HT-29 (cell line): ENCODE results near the gene CLEC4G. TPM values are rescaled to one million over a fixed set of nuclear protein-coding genes. Genes with fewer than 3 reads are reported as not detected.

Experiments
- DNase-seq: peaks from one replicate; pipeline ENCODE4 v3.0.0-alpha.2; 2015; ENCODE audit warnings: low spot score
- total RNA-seq: library from RNA; depleted of rRNA; stranded (reverse); fragments of >200 nt; shearing (Covaris generic); gene quantifications from 2 replicates; pipeline ENCODE4 v1.2.3, GENCODE V29; 2014

The CLEC4G gene
- total RNA-seq, 1 experiment from 2014 or later, result not detected

DNA sequence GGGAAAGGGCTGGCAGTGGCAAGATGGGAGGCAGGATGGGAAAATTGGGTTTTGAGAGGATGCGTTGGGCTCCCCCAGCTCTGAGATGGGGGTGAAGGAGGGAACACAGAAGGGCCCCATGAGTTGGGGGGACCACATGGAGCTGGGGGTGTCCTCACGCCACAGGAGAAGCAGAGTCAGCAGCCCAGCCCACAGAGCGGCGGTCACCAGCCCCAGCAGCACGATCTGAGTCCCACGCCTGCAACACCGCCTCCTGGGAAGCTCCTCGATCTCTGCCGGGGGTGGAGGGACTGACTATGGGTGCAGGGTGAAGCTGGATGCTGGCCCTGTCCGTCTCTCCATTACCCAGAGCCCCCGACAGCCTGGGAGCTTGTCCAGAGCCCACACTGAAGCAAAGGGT, 33.3 kb downstream of the CLEC4G start:
- no peak for DNase-seq

DNA sequence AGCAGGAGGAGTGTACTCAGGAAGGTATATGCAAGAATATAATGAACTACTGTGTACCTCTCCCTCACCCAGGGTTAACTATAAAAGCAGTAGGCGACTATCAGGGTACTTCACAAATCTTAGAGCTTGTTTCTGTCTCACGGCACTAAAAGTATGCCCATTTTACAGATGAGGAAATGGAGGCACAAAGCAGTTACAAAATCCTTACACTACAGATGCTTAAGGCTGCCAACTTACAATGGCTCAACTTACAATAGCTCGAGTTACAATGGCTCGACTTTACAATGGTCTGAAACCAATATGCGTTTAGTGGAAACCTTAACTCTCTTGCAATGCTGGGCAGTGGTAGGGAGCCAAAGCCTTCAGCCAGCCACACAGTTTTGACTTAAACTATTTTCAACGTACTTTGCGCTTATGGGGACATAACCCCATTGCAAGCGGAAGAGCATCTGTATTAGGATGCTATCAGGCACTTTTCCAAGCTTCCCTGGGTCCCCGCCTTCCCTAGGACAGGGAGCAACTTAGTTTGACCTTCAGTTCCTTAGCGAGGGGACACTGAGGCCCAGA, 34.1 kb downstream of the CLEC4G start:
- no peak for DNase-seq

DNA sequence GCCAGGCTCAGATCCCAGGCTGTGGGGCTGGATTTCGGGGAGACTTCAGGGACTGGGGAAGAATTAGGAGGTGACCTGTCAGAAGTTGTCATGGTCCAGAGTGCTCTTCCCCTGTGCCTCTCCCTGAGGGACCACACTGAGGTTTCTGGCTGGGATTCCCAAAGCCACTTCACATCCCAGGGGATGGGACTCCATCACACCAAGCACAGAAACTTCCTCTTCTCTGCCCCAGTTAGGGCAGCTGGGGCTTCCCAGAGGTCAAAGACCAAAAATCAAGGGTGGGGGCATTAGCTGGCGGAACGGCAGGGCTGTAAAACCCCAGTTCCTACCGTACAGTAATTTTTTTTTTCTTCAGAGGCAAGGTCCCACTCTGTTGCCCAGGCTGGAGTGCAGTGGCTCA, 37.4 kb downstream of the CLEC4G start:
- DNase-seq, result no peak

DNA sequence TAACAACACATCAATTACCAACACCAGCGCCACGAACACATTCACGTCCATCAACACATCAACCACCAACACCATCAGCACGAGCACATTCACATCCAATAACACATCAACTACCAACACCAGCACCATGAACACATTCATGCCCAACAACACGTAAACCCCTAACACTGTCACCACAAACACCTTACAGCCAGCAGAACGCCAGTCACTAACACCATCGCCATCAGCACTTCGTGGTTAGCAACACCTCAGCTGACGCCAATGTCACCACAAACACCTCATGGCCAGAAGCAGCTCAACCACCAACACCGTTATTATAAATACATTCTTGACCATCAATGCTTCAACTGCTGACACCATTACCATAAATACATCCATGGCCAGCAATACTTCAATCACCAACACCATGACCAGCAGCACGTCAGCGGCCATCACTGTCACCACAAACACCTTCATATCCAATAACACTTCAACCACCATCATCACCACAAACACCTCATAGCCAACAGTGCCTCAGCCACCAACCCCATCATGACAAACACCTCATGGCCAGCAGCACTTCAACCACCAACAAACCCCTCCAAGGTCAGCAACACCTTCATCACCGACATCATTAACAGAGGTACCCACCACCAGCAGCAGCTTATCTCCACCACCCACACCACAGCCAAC, 39.4 kb downstream of the CLEC4G start:
- DNase-seq, result no peak

DNA sequence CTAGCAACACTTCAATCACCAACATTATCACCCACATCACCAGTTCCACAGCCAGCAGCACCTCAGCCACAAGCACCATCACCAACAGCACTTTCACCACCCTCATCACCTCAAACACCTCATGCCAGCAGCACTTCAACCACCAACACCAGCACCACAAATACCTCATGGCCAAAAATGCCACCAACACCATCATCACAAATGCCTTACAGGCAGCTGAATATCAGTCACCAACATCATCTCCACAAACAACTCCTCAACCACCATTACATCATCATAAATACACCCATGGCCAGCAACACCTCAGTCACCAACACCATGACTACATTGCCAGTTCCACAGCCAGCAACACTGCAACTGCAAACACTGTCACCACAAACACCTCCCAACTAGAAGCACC, 40.4 kb downstream of the CLEC4G start:
- no peak for DNase-seq

DNA sequence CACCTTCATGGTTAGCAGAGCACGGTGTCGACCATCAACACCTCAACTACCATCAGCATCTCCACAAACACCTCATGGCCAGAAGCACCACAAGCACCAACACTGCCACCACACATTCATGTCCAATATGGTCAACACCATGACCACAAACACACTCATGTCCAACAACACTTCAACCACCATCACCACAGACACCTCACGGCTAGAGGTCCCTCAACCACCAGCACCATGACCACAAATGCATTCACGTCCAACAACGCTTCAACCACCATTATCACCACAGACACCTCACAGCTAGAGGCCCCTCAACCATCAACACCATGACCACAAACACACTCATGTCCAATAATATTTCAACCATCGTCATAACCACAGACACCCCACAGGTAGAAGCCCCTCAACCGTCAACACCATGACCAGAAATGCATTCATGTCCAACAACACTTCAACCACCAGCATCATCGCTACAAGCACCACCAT, 41.1 kb downstream of the CLEC4G start:
- DNase-seq, result no peak

DNA sequence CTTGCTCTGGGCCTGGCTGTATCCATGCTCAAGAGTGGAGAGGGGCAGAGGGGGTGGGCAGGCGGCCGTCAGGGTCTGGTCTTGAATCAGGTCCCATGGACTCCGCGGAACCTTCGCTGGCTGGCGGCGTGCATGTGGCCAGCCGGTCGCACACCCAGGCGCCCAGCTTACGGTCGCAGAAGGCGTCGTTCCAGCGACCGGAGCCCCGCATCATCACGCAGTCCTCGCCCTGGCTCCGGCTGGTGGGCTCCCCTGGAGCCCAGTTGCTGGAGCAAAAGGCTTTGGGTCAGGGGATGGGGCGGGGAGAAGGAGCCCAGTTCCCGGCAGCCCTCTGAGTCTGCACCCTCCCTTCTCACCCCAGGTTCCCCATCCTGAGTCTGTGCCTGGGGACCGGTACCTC, 42.7 kb downstream of the CLEC4G start:
- DNase-seq, result no peak

DNA sequence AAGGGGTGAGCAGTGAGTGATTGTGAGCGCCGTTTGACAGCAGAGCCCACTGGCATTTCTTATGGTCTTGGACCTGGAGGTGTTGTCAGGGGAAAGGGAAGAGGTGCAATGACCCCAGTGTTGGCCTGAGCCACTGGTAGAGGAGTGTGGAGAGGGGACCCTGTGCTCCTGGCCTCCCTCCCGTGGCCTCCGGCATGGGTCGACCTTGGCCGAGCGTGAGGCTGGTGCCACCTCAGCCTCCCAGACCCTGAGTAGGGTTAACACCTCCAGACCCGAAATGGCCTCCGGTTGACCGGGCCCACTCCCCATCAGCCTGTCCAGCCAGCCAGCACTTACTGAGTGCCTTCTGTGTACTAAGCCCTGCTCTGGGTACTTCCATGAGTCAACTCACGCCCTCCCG, 44.7 kb downstream of the CLEC4G start:
- no peak for DNase-seq

DNA sequence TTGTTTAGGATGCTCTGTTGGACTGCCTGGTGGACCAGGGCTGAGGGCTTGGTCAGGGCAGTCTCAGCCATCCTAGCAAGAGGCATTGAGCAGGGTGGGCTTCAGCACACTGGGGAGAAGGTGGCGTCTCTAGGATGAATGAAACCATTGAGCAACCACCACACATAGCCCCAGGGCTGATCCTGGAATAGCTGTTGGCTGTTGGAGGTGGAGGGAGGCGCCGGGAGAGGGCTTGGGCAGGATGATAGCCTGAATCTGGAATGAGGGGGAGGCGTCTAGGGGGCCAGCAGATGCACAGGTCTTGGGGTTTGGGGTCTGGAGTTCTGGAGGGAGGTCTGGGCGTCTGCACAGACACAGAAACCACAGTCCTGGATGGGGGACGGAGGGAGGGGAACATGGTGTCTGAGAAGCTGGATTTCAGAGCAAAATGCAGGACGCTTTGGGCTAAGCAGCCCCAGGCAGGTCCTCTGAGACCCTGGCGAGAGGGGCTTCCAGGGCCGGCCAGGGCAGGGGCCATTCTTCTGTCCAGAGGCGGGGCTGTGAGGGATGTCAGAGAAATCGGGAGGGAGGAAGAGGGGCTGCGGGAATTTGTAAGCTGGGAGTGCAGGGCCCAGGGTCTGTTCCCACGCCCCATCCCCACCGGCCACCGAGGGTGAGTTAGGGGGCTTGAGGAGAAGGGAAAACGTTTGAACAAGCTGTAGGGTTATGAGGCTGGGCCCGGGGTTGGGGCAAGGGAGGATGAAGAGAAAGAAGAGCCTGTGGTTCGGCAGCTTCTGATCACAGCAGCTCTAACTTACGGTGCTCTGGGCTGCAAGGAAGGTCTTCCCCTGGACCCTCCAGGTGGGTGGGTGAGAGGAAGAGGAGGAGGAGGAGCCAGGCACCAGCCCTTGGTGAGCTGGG, 46.1 kb downstream of the CLEC4G start:
- no peak for DNase-seq

DNA sequence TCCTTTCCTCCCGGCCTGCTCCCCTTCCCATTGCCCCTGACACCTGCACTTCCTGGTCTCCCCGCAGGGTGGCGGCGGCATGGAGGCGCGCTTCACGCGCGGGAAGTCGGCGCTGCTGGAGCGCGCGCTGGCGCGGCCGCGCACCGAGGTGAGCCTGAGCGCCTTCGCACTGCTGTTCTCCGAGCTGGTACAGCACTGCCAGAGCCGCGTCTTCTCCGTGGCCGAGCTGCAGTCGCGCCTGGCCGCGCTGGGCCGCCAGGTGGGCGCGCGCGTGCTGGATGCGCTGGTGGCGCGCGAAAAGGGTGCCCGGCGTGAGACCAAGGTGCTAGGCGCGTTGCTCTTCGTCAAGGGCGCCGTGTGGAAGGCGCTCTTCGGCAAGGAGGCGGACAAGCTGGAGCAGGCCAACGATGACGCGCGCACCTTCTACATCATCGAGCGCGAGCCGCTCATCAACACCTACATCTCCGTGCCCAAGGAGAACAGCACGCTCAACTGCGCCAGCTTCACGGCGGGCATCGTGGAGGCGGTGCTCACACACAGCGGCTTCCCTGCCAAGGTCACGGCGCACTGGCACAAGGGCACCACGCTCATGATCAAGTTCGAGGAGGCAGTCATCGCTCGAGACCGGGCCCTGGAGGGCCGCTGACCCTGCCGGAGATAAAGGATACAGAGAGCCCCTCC, 49.6 kb downstream of the CLEC4G start:
- DNase-seq, result no peak

DNA sequence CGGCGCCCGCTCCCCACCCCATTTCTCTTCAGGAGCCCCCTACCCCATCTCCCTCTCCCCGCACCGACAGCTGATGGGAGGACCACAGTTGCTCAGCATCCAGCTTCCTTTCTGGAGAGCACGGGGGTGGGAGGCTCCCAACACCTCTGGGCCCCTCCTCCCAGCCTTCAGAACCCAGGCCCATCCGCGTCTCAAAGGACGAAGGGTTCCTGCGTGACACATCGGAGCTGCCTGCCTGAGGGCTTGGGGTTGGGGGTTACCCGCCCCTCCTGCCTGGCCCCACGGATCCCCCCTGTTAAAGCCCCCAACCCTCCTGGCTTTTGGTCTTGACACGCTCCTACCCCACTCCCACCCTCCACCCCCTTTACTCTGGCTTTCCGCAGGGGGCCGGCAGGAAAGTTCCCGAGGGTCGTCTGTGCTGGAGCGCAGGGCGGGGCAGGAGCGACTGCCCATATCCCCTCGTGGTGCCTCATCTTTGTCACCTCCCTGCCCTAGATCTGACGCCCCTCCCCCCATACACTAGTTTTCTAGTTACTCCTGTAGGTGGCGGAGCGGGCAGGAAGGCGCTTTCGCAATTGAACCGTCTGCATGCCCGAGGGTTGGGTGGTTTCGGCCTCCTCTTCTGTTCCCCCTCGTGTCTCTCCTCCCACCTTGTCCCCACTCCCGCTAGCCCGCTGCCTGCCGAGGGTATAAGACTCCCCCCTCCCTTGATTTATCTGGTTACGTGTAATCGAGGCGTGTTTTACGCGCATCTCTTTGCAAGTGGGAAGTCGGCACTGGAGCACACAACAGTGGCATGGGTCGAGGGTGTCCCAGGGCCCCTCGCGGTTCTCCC, 50.4 kb downstream of the CLEC4G start:
- DNase-seq, result peak; percentile 13

DNA sequence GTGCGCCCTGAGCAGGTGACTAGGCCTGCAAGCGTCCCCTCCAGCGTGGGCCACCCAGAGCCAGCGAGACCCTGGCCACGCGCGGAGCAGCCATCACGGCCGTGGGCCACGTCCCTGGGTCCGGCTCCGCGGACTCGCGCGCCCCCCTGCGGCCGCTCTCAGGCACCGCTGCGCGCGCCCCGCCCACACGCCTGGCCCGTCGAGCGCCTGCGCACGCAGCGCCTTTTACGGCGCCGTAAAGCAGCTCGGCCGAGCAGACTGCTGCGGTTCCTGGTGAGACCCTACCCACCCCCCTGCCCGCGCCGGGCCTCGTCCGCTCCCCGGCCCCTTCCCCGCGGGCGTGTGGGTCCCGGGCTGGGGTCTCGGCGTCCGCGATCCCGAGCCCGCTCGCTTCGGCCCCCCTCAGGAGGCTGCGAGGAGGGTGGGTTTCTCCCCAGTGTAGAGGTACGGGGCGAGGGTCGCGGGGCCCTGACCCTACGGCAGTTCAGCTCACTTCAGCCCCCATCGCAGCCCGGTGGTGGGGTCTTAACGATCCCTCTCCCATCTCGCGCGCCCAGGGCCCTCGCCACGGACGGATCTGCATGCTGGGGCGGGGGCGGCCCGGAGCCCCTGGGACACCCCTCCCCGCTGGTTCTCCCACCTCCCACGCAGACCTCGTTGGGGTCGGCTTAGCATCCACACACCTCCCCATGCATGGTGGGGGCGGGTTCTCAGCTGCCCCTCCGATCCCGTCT, 51.1 kb downstream of the CLEC4G start, which contains the start of gene TRAPPC5:
Gene TRAPPC5 (plus strand): TSS at position 228 of the 734 bp plus-strand sequence. CDS start 1,421 bp downstream, outside the sequence.
- DNase-seq, result peak; percentile 66

DNA sequence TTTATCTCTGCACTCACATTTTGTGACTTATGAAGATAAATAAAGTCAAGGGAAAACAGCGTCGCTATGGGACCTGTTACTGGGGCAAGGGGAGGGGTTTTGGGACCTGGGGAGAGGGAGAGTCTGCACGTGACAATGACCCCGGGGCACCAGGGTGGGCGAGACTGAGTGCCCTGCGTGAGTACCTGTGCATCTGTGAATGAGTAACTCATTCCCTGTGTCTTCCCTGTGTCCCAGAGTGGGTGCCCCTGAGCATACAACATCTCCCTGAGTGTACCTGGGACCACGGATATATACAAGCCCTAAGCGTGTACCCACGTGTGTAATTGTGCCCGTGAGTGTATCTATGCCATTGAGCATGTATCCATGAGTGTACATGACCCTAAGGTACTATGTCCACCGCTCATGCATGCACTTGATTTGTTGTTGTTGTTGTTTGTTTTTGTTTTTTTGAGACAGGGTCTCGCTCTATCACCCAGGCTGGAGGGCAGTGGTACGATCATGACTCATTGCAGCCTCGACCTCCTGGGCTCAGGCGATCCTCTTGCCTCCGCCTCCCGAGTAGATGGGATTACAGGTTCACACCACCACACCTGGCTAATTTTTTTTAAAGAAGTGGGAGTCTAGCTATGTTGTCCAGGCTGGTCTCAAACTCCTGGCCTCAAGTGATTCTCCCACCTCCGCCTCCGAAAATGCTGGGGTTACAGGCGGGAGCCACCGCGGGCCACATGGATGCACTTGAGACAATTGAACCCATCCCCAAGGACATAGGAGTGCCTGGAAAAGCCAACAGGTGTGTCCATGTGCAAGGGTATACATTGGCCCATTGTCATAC, 51.9 kb downstream of the CLEC4G start:
- DNase-seq, result no peak

DNA sequence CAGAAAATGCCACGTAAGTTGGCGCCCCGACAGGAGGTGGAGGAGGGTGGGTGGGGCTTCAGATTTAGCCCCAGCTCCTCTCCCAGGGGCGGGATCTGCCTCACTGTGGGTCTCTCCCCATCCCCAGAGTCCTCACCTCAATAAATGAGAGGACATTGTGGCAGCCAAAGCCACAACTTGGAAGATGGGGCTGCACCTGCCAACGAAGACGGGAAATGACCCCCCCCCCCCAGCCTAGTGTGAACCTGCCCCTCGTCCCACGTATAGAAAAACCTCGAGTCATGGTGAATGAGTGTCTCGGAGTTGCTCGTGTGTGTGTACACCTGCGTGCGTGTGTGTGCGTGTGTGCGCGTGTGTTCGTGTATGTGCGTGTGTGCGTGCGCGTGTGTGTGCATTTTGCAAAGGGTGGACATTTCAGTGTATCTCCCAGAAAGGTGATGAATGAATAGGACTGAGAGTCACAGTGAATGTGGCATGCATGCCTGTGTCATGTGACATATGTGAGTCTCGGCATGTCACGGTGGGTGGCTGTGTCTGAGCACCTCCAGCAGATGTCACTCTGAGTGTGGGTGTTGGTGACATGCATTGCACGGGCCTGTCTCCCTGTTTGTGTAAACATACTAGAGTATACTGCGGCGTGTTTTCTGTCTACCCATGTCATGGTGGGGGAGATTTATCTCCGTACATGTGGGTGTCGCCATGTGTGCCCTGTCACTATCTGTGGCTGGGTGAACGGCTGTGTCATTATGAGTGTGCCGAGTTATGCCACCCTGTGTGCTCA, 52.7 kb downstream of the CLEC4G start:
- DNase-seq, result peak; percentile 33
